Measurements from ENCODE around the gene ST3GAL4.
"Not testable (repeated sequence)": the region's sequence is repeated elsewhere in the genome, so short reads cannot be mapped to it uniquely, and the experiment has no call there.

Gene ST3GAL4, protein sequence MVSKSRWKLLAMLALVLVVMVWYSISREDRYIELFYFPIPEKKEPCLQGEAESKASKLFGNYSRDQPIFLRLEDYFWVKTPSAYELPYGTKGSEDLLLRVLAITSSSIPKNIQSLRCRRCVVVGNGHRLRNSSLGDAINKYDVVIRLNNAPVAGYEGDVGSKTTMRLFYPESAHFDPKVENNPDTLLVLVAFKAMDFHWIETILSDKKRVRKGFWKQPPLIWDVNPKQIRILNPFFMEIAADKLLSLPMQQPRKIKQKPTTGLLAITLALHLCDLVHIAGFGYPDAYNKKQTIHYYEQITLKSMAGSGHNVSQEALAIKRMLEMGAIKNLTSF

DNA sequence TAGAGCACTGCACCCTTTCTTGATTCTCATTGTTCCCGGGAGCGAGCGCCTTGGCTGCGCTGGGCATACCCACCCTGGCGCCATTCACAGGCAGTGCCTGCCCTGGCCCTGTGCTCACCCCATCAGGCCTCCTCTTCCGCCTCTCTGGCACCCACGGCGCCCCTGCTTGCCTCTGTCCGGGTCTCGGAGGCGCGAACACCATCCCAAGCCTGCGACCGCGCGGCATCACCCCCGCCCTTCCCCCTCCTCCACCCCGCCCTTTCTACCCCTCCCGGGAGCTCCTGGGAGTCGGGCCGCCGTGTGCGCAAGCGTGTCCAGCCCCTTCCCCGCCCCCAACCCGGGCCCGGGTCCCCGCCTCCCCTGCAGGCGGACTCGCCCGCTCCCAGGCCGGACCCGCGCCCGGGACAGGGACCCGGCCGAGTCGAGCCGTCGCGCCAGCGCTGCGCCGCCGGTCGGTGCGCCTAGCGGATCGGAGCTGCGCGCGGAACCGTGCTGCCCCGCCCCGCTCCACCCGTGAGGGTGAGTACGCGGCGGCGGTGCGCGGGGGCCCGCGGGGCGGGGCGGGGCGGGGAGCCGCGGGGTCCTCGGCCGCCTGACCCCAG is at the start of gene ST3GAL4:
Gene ST3GAL4, plus strand, starts transcription at position 363 of the 602 bp plus-strand sequence. CDS start 50,470 bp downstream, outside the sequence.
- DNase-seq (ENCODE audit: low spot score): peak; percentile 96

DNA sequence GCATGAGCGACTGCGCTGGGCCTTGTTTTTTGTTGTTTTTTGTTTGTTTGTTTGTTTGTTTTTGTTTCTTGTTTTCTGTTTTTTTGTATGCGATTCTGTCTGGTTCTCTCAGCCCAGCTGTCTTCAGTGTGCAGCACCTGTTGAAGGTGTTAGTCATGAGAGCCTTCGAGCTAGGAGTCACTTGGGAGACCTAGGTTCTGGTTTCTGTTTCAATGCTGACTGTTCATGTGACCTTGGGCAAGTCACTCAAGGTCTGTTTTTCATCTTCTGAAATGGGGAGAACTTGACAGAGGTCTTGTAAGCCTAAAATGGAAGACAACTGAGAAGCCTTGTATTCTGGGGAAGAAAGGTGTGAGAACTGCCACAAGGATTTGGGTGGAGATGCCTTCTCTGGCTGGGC is 49.8 kb upstream of the ST3GAL4 start:
- no peak for DNase-seq (ENCODE audit: low spot score)

DNA sequence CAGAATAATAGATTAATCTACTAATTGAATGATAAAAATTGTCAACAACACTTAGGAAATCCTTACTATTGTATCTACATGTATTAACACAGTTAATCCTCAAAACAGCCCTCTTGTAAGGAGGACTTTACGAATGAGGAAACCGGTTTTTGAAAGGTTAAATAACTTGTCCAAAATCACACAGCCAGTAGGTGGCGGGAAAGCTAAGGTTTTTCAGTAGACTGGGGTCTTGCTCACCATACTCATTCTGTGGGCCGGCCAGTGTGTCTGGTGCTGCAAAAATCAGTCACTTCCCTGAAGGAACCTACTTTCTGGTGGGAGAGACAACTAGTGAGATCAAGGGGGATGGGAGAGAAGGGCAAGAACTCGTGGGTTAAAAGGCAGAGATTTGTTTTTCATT is 47.8 kb upstream of the ST3GAL4 start:
- DNase-seq (ENCODE audit: low spot score): peak; percentile 53

DNA sequence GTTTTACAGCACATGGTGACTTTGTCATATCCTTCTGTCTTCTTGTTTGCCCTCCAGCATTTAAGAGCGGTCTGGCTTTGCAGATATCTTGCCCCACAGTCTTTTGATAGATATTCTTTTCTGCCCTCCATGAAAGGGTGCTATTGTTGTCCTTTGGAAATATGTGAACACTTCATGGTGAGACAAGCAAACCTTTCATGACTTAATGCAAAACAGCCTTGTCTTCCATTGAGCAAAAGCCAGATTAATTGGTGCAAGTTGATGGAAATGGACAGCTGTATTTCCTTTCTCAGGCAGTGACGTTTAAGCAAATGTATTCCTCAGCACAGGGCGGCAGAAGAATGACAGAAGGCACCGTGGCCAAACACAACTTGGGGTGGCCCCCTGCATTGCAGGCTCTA is 47.2 kb upstream of the ST3GAL4 start:
- DNase-seq (ENCODE audit: low spot score): no peak

DNA sequence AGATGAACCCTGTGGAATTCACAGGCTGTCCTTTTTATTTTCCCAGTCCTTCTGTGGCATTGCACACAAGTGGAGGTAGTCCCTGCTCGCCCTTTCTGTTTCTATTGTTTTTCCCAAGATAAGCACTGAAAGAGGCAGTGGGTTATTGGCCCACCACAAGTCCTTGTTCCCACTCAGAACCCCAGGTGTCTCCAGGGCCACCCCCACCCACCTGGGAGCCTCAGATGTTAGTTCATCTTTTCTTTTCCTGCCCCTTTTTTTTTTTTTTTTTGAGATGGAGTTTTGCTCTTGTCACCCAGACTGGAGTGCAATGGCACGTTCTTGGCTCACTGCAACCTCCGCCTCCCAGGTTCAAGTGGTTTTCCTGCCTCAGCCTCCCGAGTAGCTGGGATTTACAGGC is 46.7 kb upstream of the ST3GAL4 start:
- not testable (repeated sequence) for DNase-seq (ENCODE audit: low spot score)

DNA sequence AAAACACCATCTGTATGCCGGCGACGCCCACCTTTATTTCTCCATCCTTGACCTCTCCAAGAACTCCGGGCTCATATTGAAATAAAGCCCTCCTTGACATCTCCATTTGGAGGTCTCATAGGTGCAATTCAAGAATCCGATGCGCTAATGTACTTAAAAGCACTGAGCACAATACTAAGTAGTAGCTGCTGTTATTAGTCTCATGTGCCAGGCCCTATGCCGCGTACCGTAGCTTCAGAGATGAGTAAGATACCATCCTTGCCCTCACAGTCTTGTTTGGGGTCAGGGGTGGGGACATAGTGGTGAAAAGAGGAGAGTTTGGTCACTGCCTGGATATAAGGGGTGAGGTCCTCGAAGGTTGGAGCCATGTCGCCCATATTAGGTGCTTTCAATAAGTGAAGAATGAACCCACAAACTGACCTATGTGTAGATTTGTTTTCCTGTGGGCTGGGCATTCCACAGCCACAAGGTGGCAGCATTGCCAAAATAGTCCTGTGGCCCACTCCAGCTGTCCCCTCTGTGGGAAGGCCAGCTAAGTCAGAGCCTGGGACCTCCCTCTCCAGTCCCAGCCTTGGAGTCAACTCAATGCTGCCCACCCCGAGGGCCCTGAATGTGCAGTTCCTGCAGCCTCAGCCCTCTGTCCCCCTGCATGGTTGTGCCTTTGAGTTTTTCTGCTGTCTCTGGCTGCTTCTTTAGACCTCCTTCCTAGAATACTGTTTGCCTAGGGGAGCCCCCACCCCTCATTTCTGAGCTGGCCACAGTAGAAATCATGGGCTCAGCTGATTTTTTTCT is 45.1 kb upstream of the ST3GAL4 start:
- peak; percentile 81 for DNase-seq (ENCODE audit: low spot score)

DNA sequence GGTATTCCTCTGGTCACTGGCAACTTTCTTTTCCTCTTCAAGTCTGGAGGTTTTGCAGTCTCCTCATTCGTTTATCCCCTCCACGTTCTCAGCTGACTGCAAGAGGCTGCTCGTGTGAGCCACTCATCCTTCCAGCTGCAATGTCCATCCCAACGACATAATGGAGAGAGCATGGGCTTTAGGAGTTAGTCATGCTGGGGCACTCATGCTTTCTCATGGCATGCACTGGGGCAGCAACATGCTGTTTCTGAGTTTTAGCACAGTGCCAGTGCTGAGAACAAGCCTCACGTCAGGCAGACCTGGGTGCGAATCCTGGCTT is 44.5 kb upstream of the ST3GAL4 start:
- DNase-seq (ENCODE audit: low spot score): no peak

DNA sequence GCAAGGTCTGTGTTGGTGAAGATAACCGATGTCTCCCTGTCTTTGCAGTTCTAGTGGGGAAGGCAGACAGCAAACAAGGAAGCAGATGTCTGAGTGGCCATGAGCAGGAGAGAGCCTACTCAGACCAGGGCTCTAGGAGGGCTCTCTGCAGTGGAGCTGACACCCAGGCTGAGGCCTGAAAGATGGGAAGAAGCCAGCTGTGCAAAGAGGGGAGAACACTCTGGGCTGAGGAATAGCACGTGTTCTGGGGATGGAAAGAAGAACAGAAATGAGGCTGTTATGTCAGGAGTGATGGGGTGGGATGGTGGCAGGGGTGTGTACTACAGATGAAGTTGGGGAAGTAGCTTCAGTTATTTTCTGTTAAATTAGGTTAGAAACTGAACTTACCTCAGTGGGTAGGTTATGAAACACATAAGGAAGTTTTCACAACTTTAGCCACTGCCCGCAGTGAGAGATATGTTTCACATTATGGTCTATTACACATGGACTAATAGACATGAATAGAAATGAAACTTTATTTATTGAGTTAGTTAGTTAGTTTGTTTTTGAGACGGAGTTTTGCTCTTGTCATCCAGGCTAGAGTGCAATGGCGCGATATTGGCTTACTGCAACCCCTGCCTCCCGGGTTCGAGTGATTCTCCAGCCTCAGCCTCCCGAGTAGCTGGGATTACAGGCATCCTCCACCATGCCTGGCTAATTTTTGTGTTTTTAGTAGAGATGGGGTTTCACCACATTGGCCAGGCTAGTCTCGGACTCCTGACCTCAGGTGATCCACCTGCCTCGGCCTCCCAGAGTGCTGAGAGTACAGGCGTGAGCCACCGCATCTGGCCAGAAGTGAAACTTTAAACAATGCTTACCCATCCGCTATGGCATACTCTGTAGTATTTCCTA is 43.8 kb upstream of the ST3GAL4 start:
- DNase-seq (ENCODE audit: low spot score): no peak

DNA sequence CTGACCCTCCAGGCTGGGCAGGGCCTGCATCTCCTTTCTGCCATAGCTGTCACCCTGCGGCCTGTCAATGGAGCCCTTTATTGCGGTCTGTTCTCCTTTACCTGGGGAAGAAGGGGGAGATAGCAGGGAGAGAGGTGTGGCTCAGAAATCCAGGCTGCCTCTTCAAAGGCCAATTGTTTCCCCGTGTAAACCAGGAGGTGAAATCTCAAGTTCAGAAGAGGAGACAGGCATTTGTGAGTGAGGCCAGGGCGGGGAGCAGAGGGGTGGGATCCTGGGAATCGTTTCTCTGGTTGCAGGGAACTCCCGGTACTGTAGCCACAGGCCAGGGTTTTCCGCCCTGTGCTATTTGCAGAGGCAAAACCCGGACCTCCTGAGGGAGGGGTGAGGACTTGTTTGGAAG is 42.5 kb upstream of the ST3GAL4 start:
- DNase-seq (ENCODE audit: low spot score): peak; percentile 12

DNA sequence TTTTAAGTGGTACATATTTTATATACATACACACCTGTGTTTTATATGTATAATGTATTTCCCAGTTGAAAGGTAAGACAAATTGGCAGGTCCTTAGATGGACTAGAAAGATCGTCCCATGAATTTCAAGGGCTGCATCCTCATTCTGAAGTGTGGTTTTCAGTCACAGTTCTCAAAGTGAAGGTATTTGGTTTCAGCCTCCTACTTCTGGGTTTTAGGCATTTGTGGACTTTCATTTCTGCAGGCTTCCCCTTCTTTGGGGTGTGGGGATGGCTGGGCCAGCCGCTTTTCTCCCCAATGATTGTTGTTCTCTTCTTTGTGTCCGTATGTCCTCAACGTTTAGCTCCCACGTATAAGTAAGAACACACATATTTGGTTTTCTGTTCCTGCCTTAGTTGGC is 41.7 kb upstream of the ST3GAL4 start:
- DNase-seq (ENCODE audit: low spot score): no peak

DNA sequence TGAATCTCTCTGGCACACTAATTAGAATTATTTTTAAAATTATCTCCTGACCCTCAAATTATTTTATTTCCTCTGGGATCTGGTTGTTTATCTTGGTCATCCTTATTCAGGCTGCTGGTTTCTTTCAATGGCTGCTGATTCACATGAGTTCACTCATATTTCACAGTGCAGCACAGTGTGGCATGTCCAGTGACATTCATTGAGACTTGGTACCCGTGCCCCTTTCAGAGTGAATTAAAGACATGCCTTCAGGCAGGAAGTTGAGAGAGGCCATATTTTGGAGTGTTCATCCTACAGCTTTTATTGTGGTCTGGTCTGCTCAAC is 38.1 kb upstream of the ST3GAL4 start:
- DNase-seq (ENCODE audit: low spot score): no peak

DNA sequence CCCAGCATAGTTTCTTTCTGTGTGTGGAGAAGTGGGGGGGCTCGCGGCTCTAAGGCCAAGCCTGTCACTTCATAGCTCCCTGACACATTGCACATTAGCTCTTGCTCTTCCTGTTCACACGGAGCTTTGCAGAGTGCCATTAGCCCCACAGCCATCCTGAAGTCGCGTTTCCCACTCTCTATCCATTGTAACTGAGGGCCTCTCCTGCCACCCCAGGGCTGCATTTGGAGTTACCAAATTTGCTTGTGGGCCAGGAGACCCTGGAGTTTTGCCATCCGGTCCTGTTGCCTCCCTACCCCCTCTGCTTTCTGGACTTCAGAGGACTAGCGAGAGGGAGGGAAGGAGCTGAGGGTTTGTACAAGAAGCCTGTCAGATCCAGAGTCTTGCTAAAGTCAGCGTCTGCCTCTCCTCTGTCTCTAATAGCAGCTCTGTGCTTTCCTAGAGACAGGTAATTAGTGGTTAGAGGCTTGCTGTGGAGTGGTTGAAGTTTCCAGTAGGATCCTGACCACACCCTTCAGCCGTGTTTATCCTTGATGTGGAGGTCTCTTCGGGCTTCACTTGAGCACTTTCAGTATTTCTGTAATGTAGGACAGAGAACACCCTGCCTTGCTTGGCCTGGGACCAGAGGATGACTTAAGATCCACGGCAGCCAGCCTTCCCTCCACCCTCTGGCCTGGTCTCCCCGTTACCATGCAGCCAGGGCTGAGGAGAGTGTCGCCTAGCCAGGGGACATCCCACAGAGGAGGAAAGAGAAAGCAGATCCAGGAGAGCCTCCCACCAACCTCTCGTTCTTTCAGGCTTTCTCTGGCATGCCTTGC is 37.5 kb upstream of the ST3GAL4 start:
- DNase-seq (ENCODE audit: low spot score): no peak

DNA sequence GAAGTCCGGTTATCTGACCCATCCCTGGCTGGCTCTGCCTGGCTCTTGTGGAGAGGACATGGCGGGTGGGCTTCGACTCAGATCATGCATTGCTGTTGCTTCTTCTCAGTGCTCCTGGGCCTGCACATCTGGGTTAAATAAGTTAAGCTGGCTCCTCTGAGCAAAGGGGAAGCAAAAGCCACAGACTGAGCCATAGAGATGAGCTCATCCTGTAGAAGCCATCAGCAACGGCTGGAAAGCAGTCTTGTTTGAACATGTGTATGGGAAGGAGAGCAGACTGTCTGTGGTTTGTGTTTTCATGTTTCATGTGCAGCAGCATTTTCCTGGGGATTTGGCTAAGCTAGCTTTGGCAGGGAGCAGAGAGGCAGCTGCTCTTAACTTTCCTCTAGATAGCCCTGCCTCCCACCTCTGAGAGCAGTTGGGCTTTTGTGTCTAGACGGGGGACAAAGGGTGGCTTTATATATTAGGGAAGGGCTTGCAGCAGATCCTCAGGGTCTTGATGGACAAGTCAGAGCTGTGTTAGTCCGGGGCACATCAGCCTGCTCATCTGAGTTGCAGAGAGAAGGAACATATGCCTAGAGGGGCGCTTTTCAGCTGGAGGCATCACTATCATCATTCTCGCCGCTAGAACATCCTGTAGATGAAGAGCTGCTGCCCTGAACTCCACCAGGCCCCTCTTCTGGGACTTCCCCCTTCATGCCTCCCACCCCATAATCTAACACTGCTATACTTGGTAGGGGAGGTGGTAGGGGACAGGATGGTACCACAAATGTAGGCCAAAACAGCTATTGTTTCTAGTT is 36.7 kb upstream of the ST3GAL4 start:
- DNase-seq (ENCODE audit: low spot score): no peak

DNA sequence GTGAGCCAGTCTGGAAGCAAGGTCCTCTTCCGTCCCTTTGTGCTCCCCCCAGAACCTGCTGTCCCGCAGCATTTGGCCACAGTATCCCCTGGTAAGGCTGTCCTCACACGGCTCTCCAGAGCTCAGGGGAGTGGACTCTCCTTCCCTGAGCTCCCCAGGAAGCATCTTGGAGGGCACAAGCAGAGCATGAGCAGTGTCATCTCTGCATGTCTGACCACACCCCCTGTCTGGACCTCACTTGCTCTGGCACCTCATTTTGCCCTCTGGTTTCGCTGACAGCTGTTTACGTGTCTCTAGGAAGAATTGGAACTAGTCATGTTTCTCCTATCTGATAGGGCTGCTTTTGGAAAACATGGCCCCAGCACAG is 36.1 kb upstream of the ST3GAL4 start:
- DNase-seq (ENCODE audit: low spot score): no peak

DNA sequence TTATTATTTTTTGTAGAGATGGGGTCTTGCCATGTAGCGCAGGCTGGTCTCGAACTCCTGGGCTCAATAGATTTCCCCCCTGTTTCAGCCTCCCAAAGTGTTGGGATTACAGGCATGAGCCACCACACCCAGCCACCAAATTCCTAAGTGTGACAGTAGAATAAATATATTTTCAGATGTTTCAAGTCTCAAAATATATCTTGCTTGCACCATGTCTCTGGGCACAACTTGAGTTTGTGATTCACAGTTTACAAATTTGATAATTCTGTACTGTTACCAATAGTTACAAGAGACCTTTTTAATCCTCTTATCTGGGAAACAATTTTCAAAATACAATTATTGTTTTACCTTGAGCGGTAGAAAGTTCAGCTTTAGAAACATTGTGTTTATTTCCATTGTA is 32.5 kb upstream of the ST3GAL4 start:
- DNase-seq (ENCODE audit: low spot score): no peak

DNA sequence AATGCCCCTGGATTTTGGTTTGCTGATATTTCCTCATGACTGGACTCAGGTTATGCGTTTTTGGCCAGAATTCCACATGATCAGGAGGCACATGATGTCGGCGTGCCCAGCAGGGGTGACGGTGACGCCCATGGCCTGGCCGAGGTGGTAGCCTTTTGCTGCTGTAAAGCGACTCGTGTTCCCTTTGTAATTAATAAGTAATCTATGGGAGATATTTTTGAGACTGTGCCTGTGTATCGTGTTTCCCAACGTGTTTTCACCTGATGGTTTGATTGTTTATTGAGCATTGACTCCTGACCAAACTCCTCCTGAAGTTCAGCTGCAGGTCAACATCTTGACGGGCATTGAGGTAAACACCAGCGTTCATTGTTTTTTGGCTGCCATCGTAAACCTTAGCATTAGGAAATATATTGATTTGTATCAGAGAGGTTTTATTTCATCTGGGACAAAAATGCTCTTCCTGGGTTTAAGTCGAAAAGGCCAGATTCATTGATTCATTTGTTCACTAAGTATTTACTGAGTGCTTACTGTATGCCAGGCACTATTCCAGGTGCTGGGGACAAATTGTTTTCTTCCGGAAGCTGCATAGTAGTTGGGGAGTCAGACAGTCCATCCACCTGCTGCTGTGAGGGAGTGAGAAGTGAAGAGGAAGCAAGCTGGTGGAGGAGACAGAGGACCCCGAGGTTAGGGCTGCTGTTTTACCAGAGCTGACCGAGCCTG is 28.0 kb upstream of the ST3GAL4 start:
- no peak for DNase-seq (ENCODE audit: low spot score)

DNA sequence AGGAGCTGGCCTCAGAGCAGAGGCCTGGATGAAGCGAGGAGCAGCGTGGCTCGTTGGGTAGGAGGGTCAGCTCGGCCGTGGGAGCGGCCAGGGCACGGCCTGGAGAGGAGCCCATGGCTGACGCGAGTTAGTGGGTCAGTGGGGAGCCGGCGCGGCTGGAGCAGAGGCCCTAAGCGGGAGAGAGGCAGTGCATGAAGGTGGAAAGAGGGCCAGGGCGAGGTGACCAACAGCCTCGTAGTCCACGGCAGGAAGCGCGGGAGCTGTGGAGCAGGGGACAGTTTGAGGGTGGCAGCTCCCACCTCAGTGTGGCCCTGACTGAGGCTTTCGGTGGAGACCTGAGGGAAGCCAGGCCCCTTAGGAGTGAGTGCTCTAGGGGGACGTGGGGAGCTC is 27.5 kb upstream of the ST3GAL4 start:
- no peak for DNase-seq (ENCODE audit: low spot score)

DNA sequence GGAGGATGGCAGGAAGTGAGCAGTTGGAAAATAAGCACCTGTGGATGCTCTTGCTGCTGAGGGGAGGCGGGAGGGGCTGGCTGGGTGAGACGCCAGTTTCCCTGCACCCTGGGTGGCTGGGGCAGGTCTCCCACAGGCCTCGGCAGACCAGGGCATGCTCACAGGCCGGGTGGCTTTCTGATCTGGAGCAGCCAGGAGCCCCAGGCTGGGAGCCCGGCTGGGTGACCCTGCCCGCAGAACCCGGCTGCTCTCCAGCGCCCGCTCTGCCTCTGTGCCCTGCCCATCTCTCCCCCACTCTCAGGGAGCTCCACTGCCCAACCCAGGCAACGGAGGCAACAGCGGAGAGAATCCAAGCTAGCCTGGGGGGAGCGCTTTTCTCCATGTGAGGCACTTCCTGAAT is 27.0 kb upstream of the ST3GAL4 start:
- no peak for DNase-seq (ENCODE audit: low spot score)

DNA sequence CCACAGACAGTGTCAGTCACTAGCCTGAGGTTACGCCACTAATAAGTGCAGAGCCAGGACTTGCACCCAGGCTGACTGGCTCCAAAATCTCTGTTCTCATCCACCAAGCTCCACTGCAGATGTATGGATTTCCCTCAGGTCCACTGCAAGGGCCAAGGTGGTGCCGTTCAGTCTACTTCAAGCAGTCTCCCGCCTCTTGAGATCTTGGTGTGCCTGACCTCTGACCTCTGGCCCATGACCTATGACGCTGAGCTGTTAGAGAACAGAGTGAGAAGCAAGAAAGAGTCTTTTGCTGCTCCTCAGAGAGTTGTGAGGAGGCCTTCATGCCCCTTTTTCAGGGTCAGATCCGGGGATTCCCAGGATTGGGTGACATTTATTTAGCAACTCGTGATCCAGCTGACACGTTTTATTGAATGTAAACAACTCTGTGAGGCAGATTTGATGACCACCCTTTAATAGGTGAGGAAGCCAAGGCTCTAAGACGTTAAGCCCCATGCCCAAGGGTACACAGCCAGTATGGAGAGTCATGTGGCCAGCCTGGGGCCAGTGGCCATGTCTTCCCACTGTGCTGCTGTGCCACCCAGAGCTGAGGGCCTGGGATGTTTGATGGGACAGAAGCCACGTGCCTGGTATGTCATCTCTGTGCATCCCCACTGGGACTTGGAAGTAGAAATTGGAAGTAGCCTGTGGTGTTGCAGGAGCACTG is 26.4 kb upstream of the ST3GAL4 start:
- no peak for DNase-seq (ENCODE audit: low spot score)
